Caco-2 (cell line): ENCODE results near the gene RASGRF2. TPM values are rescaled to one million over a fixed set of nuclear protein-coding genes. Genes with fewer than 3 reads are reported as not detected.

Experiments used
- BruUV-seq: library from RNA; stranded (reverse); fragments of 400-500 nt; replicated peaks from 2 replicates; lab custom pipeline; 2021; lab: Mats Ljungman, UMichigan
- CTCF ChIA-PET: fragments of 300-600 bp; sonication (Branson Sonifier 250); formaldehyde crosslinking; loops from one replicate; lab custom pipeline; 2022; ENCODE audit warnings: antibody characterized with exemption; lab: Charles Lee
- POLR2A ChIA-PET: fragments of 300-600 bp; sonication (Branson Sonifier 250); formaldehyde crosslinking; loops from one replicate; lab custom pipeline; 2022; ENCODE audit warnings: antibody characterized with exemption; lab: Charles Lee
- DNase-seq, 2 experiments: peaks; one replicate each; pipeline versions ENCODE4 v3.0.0 to v3.0.0-alpha.2; 2020 to 2022
- H3K27me3 ChIP-seq: replicated peaks from 2 replicates; pipeline ENCODE4 v1.6.0; 2011; ENCODE audit warnings: low read length; ENCODE audit not compliant: control insufficient read depth, insufficient read depth
- H3K36me3 ChIP-seq: 2 replicates; pipeline ENCODE4 v1.5.1; 2011; ENCODE audit warnings: low read length; ENCODE audit not compliant: control insufficient read depth, insufficient read depth
- H3K4me1 ChIP-seq: fragments of 250-450 bp; sonication (Bioruptor Pico); 2 replicates; pipeline ENCODE4 v1.5.1; 2020; ENCODE audit warnings: mild to moderate bottlenecking
- H3K4me3 ChIP-seq: 2 replicates; pipeline ENCODE4 v1.5.1; 2011; ENCODE audit warnings: low read depth, mild to moderate bottlenecking, control low read depth, low read length
- H3K9me3 ChIP-seq: fragments of 250-450 bp; sonication (Bioruptor Pico); 2 replicates; pipeline ENCODE4 v1.5.1; 2020; ENCODE audit warnings: mild to moderate bottlenecking, moderate library complexity
- H3K27ac Mint-ChIP-seq: one replicate; pipeline ENCODE4 v1.8.0; 2022; ENCODE audit warnings: mixed read lengths; ENCODE audit not compliant: unreplicated experiment
- H3K27me3 Mint-ChIP-seq: one replicate; pipeline ENCODE4 v1.8.0; 2022; ENCODE audit warnings: mixed read lengths; ENCODE audit not compliant: insufficient read depth, unreplicated experiment
- H3K36me3 Mint-ChIP-seq: one replicate; pipeline ENCODE4 v1.8.0; 2022; ENCODE audit warnings: mild to moderate bottlenecking, mixed read lengths; ENCODE audit not compliant: insufficient read depth, unreplicated experiment
- H3K4me1 Mint-ChIP-seq: one replicate; pipeline ENCODE4 v1.8.0; 2022; ENCODE audit warnings: low read depth, mixed read lengths; ENCODE audit not compliant: unreplicated experiment
- H3K4me3 Mint-ChIP-seq: one replicate; pipeline ENCODE4 v1.8.0; 2022; ENCODE audit warnings: mild to moderate bottlenecking, moderate library complexity, mixed read lengths; ENCODE audit not compliant: unreplicated experiment
- H3K9me3 Mint-ChIP-seq: one replicate; pipeline ENCODE4 v1.8.0; 2022; ENCODE audit warnings: mixed read lengths; ENCODE audit not compliant: unreplicated experiment
- CTCF ChIP-seq, 2 experiments: fragments of 200-600 bp in 1 of 2; IDR thresholded peaks; 1 replicate in 1 of 2; 2 replicates in 1 of 2; pipeline versions ENCODE4 v1.5.1 to v1.8.0; 2011 to 2022; ENCODE audit warnings: antibody characterized with exemption in 1 of 2, control low read depth in 1 of 2, inconsistent platforms in 1 of 2, low read depth in 1 of 2, low read length in 1 of 2, mild to moderate bottlenecking in 1 of 2, moderate library complexity in 1 of 2; ENCODE audit not compliant: insufficient read depth in 1 of 2, severe bottlenecking in 1 of 2, unreplicated experiment in 1 of 2
- intact Hi-C: fragments of 100-400 bp; cut with micrococcal nuclease; formaldehyde crosslinking; loops from one replicate; pipeline ENCODE4 v1.10.0; 2022; ENCODE audit not compliant: unreplicated experiment
- total RNA-seq: library from RNA; stranded (reverse); gene quantifications from 2 replicates; pipeline ENCODE4 v1.2.3, GENCODE V29; 2022

RASGRF2 gene
- total RNA-seq, 1 experiment from 2014 or later: 23.1 TPM

GRCh38 chr5:81147011-81147885 lies 187.1 kb downstream of the RASGRF2 start:
- no peaks in the 10 kb centered on the region for H3K9me3 Mint-ChIP-seq
- Histone ChIP-seq H3K4me1 (no peaks in the 10 kb centered on the region), H3K27me3 (no peaks in the 10 kb centered on the region), H3K36me3 (no peaks in the 10 kb centered on the region), H3K4me3 (no peak overlapping the region), H3K9me3 (no peaks in the 10 kb centered on the region)
- H3K27me3 Mint-ChIP-seq: no peaks in the 10 kb centered on the region
- H3K36me3 Mint-ChIP-seq: no peaks in the 10 kb centered on the region
- H3K4me3 Mint-ChIP-seq: no peak overlapping the region
- intact Hi-C loops: no loop called here
- BruUV-seq: no TSS peak
- no peak for TF ChIP-seq CTCF (IDR thresholded peaks at IDR 0.05; ENCODE audit: insufficient read depth in 1 of 2, low read depth in 1 of 2, low read length in 1 of 2, severe bottlenecking in 1 of 2, unreplicated experiment in 1 of 2)
- no peak overlapping the region for H3K27ac Mint-ChIP-seq
- CTCF ChIA-PET: interaction anchor here (0.6 kb wide), 1 partner anchor 590 kb away, joined by 7 read pairs; no protein-coding TSS in a partner anchor
- no peaks in the 10 kb centered on the region for H3K4me1 Mint-ChIP-seq
- no peak for DNase-seq
- POLR2A ChIA-PET: no interaction called here

DNA sequence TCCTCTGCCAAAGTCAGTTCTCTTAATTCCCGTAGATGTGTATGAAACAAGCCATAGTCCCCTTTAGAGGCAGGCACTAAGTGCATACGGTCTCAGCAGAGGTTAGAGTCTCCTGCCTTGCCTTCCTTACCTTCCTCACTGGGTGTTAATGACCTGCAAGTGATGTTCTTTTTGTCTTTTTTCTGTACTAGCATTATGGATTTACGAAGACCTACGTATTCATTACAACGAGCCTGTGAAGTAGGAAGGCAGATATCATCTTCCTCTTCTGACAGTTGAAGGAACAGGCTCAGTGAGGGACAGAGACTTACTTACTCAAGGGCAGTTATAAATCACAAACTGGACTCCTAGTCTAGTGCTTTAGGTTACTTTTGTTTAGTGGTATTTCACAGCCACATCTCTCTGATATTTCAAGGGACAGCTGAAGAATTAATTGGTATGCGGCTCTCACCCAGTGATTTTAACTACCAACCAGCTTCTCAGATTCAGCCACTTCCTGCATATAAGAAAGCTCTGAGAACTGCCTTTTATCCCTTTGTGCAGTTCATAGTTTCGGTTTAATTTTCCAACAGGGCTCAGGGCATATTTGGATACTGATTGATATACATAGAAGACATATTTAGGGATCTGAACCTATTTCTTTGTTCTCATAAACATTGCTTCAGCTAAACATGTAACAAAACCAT lies 187.9 kb downstream of the RASGRF2 start:
- no peaks in the 10 kb centered on the region for H3K27me3 ChIP-seq
- ChIA-PET POLR2A (no interaction called here), CTCF (no interaction called here)
- no peak overlapping the region for H3K4me3 Mint-ChIP-seq
- H3K9me3 ChIP-seq: no peaks in the 10 kb centered on the region
- no peaks in the 10 kb centered on the region for H3K36me3 Mint-ChIP-seq
- no peak overlapping the region for H3K27ac Mint-ChIP-seq
- intact Hi-C loops: no loop called here
- H3K27me3 Mint-ChIP-seq: no peaks in the 10 kb centered on the region
- H3K4me1 ChIP-seq: no peaks in the 10 kb centered on the region
- no TSS peak for BruUV-seq
- H3K4me3 ChIP-seq: no peak overlapping the region
- H3K4me1 Mint-ChIP-seq: no peaks in the 10 kb centered on the region
- no peak for DNase-seq
- H3K36me3 ChIP-seq: no peaks in the 10 kb centered on the region
- TF ChIP-seq CTCF (IDR thresholded peaks at IDR 0.05; ENCODE audit: insufficient read depth in 1 of 2, low read depth in 1 of 2, low read length in 1 of 2, severe bottlenecking in 1 of 2, unreplicated experiment in 1 of 2): no peak
- H3K9me3 Mint-ChIP-seq: no peaks in the 10 kb centered on the region

DNA sequence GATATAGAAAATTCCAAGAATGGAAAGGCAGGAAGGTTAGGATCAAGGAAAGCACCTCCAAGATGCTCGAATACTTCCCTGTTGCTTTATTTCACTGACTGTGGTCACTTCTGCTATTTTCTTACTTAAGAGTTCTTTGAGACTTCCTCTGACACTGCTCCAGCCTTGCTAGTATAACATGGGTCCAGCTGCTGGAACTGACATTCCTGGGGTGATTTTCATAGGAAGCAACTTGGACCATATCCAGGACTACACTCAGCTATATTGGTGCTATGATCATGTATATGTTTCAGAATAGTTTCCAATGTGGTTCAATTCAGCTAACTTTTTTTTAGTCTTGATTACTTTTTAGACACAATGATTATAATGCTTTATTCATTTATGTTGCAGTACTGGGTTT lies 191.4 kb downstream of the RASGRF2 start:
- Histone ChIP-seq H3K4me3 (no peak overlapping the region), H3K4me1 (no peaks in the 10 kb centered on the region), H3K9me3 (peaks cover 4% of the 10 kb centered on the region; the same call in 1 of the 2 replicates), H3K27me3 (no peaks in the 10 kb centered on the region), H3K36me3 (no peaks in the 10 kb centered on the region)
- no peak overlapping the region for H3K4me3 Mint-ChIP-seq
- TF ChIP-seq CTCF (IDR thresholded peaks at IDR 0.05; ENCODE audit: insufficient read depth in 1 of 2, low read depth in 1 of 2, low read length in 1 of 2, severe bottlenecking in 1 of 2, unreplicated experiment in 1 of 2): no peak
- peaks cover 7% of the 10 kb centered on the region for H3K36me3 Mint-ChIP-seq
- POLR2A ChIA-PET: no interaction called here
- no peak for DNase-seq
- intact Hi-C loops: no loop called here
- BruUV-seq: no TSS peak
- H3K27ac Mint-ChIP-seq: no peak overlapping the region
- H3K4me1 Mint-ChIP-seq: no peaks in the 10 kb centered on the region
- CTCF ChIA-PET: no interaction called here
- H3K27me3 Mint-ChIP-seq: no peaks in the 10 kb centered on the region
- peaks cover 15% of the 10 kb centered on the region for H3K9me3 Mint-ChIP-seq
